H1 (cell line): ENCODE results near the gene TNRC6C.

Source experiments
- BACH1 ChIP-seq: IDR thresholded peaks from 2 replicates; pipeline ENCODE4 v1.6.1; 2012; ENCODE audit warnings: low read length, improper control_type of control experiment
- EZH2 ChIP-seq: fragments of 200-600 bp; sonication (generic); IDR thresholded peaks from 2 replicates; pipeline ENCODE4 v1.7.1; 2012; ENCODE audit warnings: low read depth, mild to moderate bottlenecking, moderate library complexity, low read length, inconsistent platforms; ENCODE audit not compliant: severe bottlenecking
- PHF8 ChIP-seq: fragments of 200-600 bp; sonication (generic); conservative IDR thresholded peaks from 2 replicates; pipeline ENCODE4 v1.7.1; 2012; ENCODE audit warnings: low read depth, mild to moderate bottlenecking, inconsistent platforms, low read length, moderate library complexity
- POLR2A ChIP-seq, 2 experiments: IDR thresholded peaks; 1 replicate in 1 of 2; 2 replicates in 1 of 2; pipeline ENCODE4 v1.6.1; 2011; ENCODE audit warnings: low read depth in 2 of 2, low read length in 2 of 2, mild to moderate bottlenecking in 2 of 2; ENCODE audit errors: control extremely low read depth in 1 of 2
- POLR2AphosphoS5 ChIP-seq: IDR thresholded peaks from 2 replicates; pipeline ENCODE4 v1.6.1; 2011; ENCODE audit warnings: low read depth, low read length
- RAD21 ChIP-seq, 2 experiments: IDR thresholded peaks in 1 of 2; conservative IDR thresholded peaks in 1 of 2; 2 replicates each; pipeline ENCODE4 v1.6.1; 2011; ENCODE audit warnings: low read depth in 2 of 2, low read length in 2 of 2, improper control_type of control experiment in 1 of 2, inconsistent platforms in 1 of 2, mild to moderate bottlenecking in 1 of 2, moderate library complexity in 1 of 2
- SRF ChIP-seq: IDR thresholded peaks from 2 replicates; pipeline ENCODE4 v1.6.1; 2011; ENCODE audit warnings: mild to moderate bottlenecking, low read depth, low read length, moderate library complexity
- TF ChIP-seq, protein P1 (sequence below), 3 experiments: IDR thresholded peaks; 1 replicate in 2 of 3; 2 replicates in 1 of 3; pipeline versions ENCODE4 v1.5.1 to v1.6.1; 2011; ENCODE audit warnings: low read length in 3 of 3, mild to moderate bottlenecking in 3 of 3, inconsistent platforms in 2 of 3, low read depth in 1 of 3, moderate library complexity in 1 of 3; ENCODE audit not compliant: insufficient read depth in 1 of 3; ENCODE audit errors: control extremely low read depth in 1 of 3
- TF ChIP-seq, protein P2 (sequence below): IDR thresholded peaks from 2 replicates; pipeline ENCODE4 v1.6.1; 2012; ENCODE audit warnings: low read length, inconsistent platforms
- TF ChIP-seq, protein P3 (sequence below): IDR thresholded peaks from 2 replicates; pipeline ENCODE4 v1.6.1; 2012; ENCODE audit warnings: inconsistent platforms

DNA sequence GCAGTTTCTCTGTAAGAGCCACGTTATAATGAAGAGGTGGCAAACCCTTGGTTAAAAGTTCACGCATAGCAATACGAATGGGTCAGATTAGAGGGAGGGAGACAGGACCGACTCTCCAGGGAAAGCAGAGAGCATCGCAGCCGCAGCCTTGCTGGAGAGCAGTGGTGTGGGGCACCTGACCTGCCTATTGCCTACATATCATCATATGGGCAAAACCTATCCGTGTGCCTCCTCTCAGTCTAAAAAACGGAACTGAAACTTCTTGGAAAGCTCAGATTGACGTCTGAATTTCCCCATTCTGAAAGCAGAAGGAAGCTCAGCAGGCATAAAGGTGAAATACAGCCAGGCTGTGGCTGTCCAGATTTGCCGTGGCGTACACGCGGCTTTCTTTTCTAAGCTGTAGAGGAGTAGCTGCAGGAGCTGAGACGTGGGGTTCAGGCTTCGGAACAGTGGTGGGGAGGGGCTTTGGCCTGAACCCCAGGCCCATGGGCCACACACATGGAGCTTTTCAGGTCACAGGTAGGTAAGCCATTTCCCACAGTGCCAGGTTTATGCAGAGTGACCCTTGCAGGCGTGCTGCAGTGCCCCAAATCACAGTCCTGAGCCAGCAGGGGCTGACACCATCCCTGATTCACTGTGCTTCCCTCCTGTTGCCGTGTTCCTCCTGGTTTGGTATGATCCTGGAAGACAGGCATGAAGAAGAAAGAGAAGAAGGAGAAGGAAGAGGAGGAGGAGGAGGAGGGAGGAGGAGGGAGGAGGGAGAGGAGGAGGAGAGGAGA is 41.6 kb upstream of the TNRC6C start:
- TF ChIP-seq POLR2AphosphoS5 = no peak
- TF ChIP-seq, protein P1, sequence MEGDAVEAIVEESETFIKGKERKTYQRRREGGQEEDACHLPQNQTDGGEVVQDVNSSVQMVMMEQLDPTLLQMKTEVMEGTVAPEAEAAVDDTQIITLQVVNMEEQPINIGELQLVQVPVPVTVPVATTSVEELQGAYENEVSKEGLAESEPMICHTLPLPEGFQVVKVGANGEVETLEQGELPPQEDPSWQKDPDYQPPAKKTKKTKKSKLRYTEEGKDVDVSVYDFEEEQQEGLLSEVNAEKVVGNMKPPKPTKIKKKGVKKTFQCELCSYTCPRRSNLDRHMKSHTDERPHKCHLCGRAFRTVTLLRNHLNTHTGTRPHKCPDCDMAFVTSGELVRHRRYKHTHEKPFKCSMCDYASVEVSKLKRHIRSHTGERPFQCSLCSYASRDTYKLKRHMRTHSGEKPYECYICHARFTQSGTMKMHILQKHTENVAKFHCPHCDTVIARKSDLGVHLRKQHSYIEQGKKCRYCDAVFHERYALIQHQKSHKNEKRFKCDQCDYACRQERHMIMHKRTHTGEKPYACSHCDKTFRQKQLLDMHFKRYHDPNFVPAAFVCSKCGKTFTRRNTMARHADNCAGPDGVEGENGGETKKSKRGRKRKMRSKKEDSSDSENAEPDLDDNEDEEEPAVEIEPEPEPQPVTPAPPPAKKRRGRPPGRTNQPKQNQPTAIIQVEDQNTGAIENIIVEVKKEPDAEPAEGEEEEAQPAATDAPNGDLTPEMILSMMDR (IDR thresholded peaks at IDR 0.05; ENCODE audit: control extremely low read depth in 1 of 3, insufficient read depth in 1 of 3, low read depth in 1 of 3, low read length in 3 of 3) = no peak
- TF ChIP-seq PHF8 = no peak
- TF ChIP-seq POLR2A (IDR thresholded peaks at IDR 0.05; ENCODE audit: control extremely low read depth in 1 of 2, low read depth in 2 of 2, low read length in 2 of 2) = no peak
- no peak for TF ChIP-seq BACH1
- TF ChIP-seq, protein P2, sequence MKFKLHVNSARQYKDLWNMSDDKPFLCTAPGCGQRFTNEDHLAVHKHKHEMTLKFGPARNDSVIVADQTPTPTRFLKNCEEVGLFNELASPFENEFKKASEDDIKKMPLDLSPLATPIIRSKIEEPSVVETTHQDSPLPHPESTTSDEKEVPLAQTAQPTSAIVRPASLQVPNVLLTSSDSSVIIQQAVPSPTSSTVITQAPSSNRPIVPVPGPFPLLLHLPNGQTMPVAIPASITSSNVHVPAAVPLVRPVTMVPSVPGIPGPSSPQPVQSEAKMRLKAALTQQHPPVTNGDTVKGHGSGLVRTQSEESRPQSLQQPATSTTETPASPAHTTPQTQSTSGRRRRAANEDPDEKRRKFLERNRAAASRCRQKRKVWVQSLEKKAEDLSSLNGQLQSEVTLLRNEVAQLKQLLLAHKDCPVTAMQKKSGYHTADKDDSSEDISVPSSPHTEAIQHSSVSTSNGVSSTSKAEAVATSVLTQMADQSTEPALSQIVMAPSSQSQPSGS = no peak
- TF ChIP-seq SRF = no peak
- no peak for TF ChIP-seq RAD21 (IDR thresholded peaks at IDR 0.05 in 1 of 2, conservative IDR thresholded peaks at IDR 0.05 in 1 of 2; ENCODE audit: low read depth in 2 of 2, low read length in 2 of 2)
- TF ChIP-seq, protein P3, sequence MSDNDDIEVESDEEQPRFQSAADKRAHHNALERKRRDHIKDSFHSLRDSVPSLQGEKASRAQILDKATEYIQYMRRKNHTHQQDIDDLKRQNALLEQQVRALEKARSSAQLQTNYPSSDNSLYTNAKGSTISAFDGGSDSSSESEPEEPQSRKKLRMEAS = no peak
- TF ChIP-seq EZH2 = no peak
